ENCODE measurements around the gene C19orf18. TPM values are rescaled to one million over a fixed set of nuclear protein-coding genes. Genes with fewer than 3 reads are reported as not detected.

Gene C19orf18
- total RNA-seq, 2 donors from 2014 or later: 0.40 to 0.51 TPM

DNA sequence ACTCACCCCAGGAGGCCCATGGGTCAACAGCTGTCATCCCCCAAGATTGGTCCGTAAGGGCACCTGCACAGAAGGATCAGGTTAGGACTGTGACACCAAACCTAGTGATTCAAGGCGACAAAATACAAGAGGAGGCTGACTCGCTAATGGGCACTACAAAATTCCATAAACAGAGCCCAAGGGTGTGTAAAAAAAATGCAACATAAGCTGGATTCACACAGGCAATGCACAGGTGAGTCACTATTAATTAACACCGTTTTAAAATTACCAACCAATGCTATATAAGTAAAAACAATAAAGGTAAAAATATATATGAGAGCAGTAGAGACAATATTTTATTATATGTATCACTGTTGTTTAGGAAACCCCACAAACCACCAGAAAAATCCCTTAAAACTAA is 26.3 kb upstream of the C19orf18 start:
- WGBS, 2 experiments (ENCODE audit: insufficient coverage in 1 of 2, insufficient read length in 1 of 2): 95 to 97% methylated on average over 3 to 4 of the region's 4 CpGs
- Mint-ChIP-seq H3K27ac (no peak overlapping the region), H3K4me1 (peaks cover 7% of the 10 kb centered on the region), H3K4me3 (peak overlapping the region; percentile 90), H3K36me3 (ENCODE audit: low read depth) (peaks cover 85% of the 10 kb centered on the region), H3K9me3 (peaks cover 31% of the 10 kb centered on the region), H3K27me3 (ENCODE audit: insufficient read depth) (no peaks in the 10 kb centered on the region)
- TF ChIP-seq CTCF (conservative IDR thresholded peaks at IDR 0.05): no peak
- H3K27ac ChIP-seq (ENCODE audit: low read depth, low read length): no peak overlapping the region
- H3K36me3 ChIP-seq (ENCODE audit: control insufficient read depth, insufficient read depth, low read length): peaks cover 79% of the 10 kb centered on the region
- H3K9me3 ChIP-seq (ENCODE audit: control insufficient read depth, low read length): peaks cover 89% of the 10 kb centered on the region
- H3K27me3 ChIP-seq (ENCODE audit: control insufficient read depth, insufficient read depth, low read length, poor library complexity, severe bottlenecking): no peaks in the 10 kb centered on the region
- H3K9ac ChIP-seq (ENCODE audit: extremely low read depth, low read length, poor library complexity, severe bottlenecking): no peak overlapping the region
- no peak for DNase-seq
- H3K4me1 ChIP-seq (ENCODE audit: control insufficient read depth, insufficient read depth, low read length): no peaks in the 10 kb centered on the region
- H3K4me3 ChIP-seq (ENCODE audit: low read length): peak overlapping the region; percentile 99

- Histone ChIP-seq H3K4me1 (ENCODE audit: control insufficient read depth, insufficient read depth, low read length) (no peaks in the 10 kb centered on the region), H3K27ac (ENCODE audit: low read depth, low read length) (no peak overlapping the region), H3K36me3 (ENCODE audit: control insufficient read depth, insufficient read depth, low read length) (peaks cover 80% of the 10 kb centered on the region), H3K27me3 (ENCODE audit: control insufficient read depth, insufficient read depth, low read length, poor library complexity, severe bottlenecking) (no peaks in the 10 kb centered on the region), H3K4me3 (ENCODE audit: low read length) (peak overlapping the region; percentile 70), H3K9me3 (ENCODE audit: control insufficient read depth, low read length) (peaks cover 98% of the 10 kb centered on the region), H3K9ac (ENCODE audit: extremely low read depth, low read length, poor library complexity, severe bottlenecking) (no peak overlapping the region)
- Mint-ChIP-seq H3K27ac (peak overlapping the region; percentile 13), H3K9me3 (peaks cover 55% of the 10 kb centered on the region), H3K27me3 (ENCODE audit: insufficient read depth) (peaks cover 23% of the 10 kb centered on the region), H3K36me3 (ENCODE audit: low read depth) (peaks cover 87% of the 10 kb centered on the region), H3K4me1 (peaks cover 5% of the 10 kb centered on the region), H3K4me3 (no peak overlapping the region)
- no peak for TF ChIP-seq CTCF (conservative IDR thresholded peaks at IDR 0.05)
- 95 to 100% methylated on average over 1 of the region's 1 CpG for WGBS, 2 experiments (ENCODE audit: insufficient coverage in 1 of 2, insufficient read length in 1 of 2)
- no peak for DNase-seq
These were observed 18.5 kb upstream of the C19orf18 start for GRCh38 chr19:57992841-57993240.

GRCh38 chr19:57978586-57979289 is 4.4 kb upstream of the C19orf18 start:
- H3K27me3 Mint-ChIP-seq (ENCODE audit: insufficient read depth): no peaks in the 10 kb centered on the region
- no peak overlapping the region for H3K4me3 Mint-ChIP-seq
- Histone ChIP-seq H3K36me3 (ENCODE audit: control insufficient read depth, insufficient read depth, low read length) (peaks cover 77% of the 10 kb centered on the region), H3K9ac (ENCODE audit: extremely low read depth, low read length, poor library complexity, severe bottlenecking) (no peak overlapping the region), H3K4me1 (ENCODE audit: control insufficient read depth, insufficient read depth, low read length) (no peaks in the 10 kb centered on the region), H3K9me3 (ENCODE audit: control insufficient read depth, low read length) (peaks cover 100% of the 10 kb centered on the region), H3K4me3 (ENCODE audit: low read length) (peak overlapping the region; percentile 75), H3K27ac (ENCODE audit: low read depth, low read length) (no peak overlapping the region), H3K27me3 (ENCODE audit: control insufficient read depth, insufficient read depth, low read length, poor library complexity, severe bottlenecking) (no peaks in the 10 kb centered on the region)
- 86 to 95% methylated on average over 2 to 3 of the region's 3 CpGs for WGBS, 2 experiments (ENCODE audit: insufficient coverage in 1 of 2, insufficient read length in 1 of 2)
- TF ChIP-seq CTCF (conservative IDR thresholded peaks at IDR 0.05): no peak
- peaks cover 95% of the 10 kb centered on the region for H3K36me3 Mint-ChIP-seq (ENCODE audit: low read depth)
- no peak for DNase-seq
- H3K4me1 Mint-ChIP-seq: no peaks in the 10 kb centered on the region
- H3K9me3 Mint-ChIP-seq: peaks cover 100% of the 10 kb centered on the region
- H3K27ac Mint-ChIP-seq: no peak overlapping the region
